Measurements from ENCODE around the gene KCNK5.

DNA sequence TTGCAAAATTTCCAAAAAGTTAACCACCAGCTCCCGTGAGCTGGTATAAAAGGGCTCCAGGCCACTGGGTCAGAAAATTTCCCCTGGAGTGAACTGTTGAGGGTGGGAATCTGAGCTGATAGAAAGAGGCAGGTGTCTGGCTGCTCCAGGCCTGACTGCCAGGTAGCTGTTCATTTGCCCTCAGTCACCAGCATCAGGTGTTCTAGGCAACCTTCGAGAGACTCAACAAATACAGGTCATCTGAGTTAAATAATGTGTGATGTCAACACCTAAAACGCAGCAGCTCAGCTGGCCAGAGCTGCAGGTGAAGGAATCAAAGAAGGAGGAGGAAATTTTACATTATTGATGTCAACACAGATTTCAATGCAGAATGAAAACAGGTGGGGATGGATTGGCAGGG lies 46.7 kb downstream of the KCNK5 start:
- TF ChIP-seq, protein P1, sequence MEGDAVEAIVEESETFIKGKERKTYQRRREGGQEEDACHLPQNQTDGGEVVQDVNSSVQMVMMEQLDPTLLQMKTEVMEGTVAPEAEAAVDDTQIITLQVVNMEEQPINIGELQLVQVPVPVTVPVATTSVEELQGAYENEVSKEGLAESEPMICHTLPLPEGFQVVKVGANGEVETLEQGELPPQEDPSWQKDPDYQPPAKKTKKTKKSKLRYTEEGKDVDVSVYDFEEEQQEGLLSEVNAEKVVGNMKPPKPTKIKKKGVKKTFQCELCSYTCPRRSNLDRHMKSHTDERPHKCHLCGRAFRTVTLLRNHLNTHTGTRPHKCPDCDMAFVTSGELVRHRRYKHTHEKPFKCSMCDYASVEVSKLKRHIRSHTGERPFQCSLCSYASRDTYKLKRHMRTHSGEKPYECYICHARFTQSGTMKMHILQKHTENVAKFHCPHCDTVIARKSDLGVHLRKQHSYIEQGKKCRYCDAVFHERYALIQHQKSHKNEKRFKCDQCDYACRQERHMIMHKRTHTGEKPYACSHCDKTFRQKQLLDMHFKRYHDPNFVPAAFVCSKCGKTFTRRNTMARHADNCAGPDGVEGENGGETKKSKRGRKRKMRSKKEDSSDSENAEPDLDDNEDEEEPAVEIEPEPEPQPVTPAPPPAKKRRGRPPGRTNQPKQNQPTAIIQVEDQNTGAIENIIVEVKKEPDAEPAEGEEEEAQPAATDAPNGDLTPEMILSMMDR (IDR thresholded peaks at IDR 0.05; ENCODE audit: borderline replicate concordance, extremely low read depth, low read length, poor library complexity, severe bottlenecking) = no peak
- TF ChIP-seq EZH2 (IDR thresholded peaks at IDR 0.05; ENCODE audit: borderline replicate concordance, low read depth, low read length, severe bottlenecking) = no peak
